H1 (cell line): ENCODE data around the gene DUXA. TPM values are rescaled to one million over a fixed set of nuclear protein-coding genes. Genes with fewer than 3 reads are reported as not detected.

Source experiments
- CTCF ChIA-PET: fragments of 300-600 bp; sonication (Branson Sonifier 250); formaldehyde crosslinking; loops from one replicate; lab custom pipeline; 2021; ENCODE audit not compliant: partially characterized antibody; lab: Charles Lee
- POLR2A ChIA-PET: fragments of 300-600 bp; sonication (Branson Sonifier 250); formaldehyde crosslinking; loops from one replicate; lab custom pipeline; 2021; ENCODE audit warnings: inconsistent platforms; ENCODE audit not compliant: partially characterized antibody; lab: Charles Lee
- DNase-seq, 2 experiments: peaks; one replicate each; pipeline versions ENCODE4 v3.0.0 to v3.0.0-alpha.2; 2010 to 2022; ENCODE audit warnings: low spot score in 2 of 2, low read depth in 1 of 2, mixed read lengths in 1 of 2
- FAIRE-seq: peaks from 2 replicates; lab custom pipeline; 2011; peaks lifted over from hg19 to GRCh38; lab: Jason Lieb, UNC
- H2AFZ ChIP-seq: 2 replicates; pipeline ENCODE4 v1.8.1; 2012; ENCODE audit warnings: low read length, inconsistent platforms
- H2AK5ac ChIP-seq: 2 replicates; pipeline ENCODE4 v1.6.1; 2013; ENCODE audit warnings: low read depth, low read length
- H2BK120ac ChIP-seq: replicated peaks from 2 replicates; pipeline ENCODE3; 2013; ENCODE audit warnings: low read depth, low read length, inconsistent platforms
- H2BK12ac ChIP-seq: 2 replicates; pipeline ENCODE4 v1.6.1; 2013; ENCODE audit warnings: low read depth, low read length
- H2BK15ac ChIP-seq: 2 replicates; pipeline ENCODE4 v1.6.1; 2013; ENCODE audit warnings: low read length
- H2BK20ac ChIP-seq: 2 replicates; pipeline ENCODE4 v1.6.1; 2013; ENCODE audit warnings: low read length
- H2BK5ac ChIP-seq: 2 replicates; pipeline ENCODE4 v1.6.1; 2013; ENCODE audit warnings: low read depth, low read length
- H3K14ac ChIP-seq: 2 replicates; pipeline ENCODE4 v1.6.1; 2013; ENCODE audit warnings: inconsistent platforms; ENCODE audit not compliant: insufficient read length
- H3K18ac ChIP-seq: 2 replicates; pipeline ENCODE4 v1.6.1; 2013; ENCODE audit warnings: low read length; ENCODE audit errors: extremely low read depth
- H3K23ac ChIP-seq: 2 replicates; pipeline ENCODE4 v1.6.1; 2013; ENCODE audit warnings: inconsistent platforms; ENCODE audit not compliant: insufficient read length
- H3K23me2 ChIP-seq: 2 replicates; pipeline ENCODE4 v1.6.1; 2013; ENCODE audit warnings: low read depth, low read length
- H3K27ac ChIP-seq: 2 replicates; pipeline ENCODE4 v1.6.1; 2011; ENCODE audit warnings: low read depth, low read length, inconsistent platforms
- H3K27me3 ChIP-seq, 4 experiments: replicated peaks in 1 of 4; 1 replicate in 1 of 4; 2 replicates in 3 of 4; pipeline versions ENCODE4 v1.6.1 to v1.8.1; 2011 to 2013; ENCODE audit warnings: low read length in 3 of 4, mild to moderate bottlenecking in 3 of 4, inconsistent platforms in 2 of 4, mixed read lengths in 2 of 4, moderate library complexity in 1 of 4; ENCODE audit not compliant: control insufficient read depth in 3 of 4, insufficient read depth in 3 of 4; ENCODE audit errors: extremely low read depth in 1 of 4
- H3K36me3 ChIP-seq, 4 experiments: 2 replicates each; pipeline versions ENCODE4 v1.6.1 to v1.8.1; 2011 to 2013; ENCODE audit warnings: mild to moderate bottlenecking in 4 of 4, low read length in 3 of 4, moderate library complexity in 2 of 4, control low read depth in 1 of 4, inconsistent platforms in 1 of 4; ENCODE audit not compliant: insufficient read depth in 4 of 4, control insufficient read depth in 2 of 4
- H3K4ac ChIP-seq: replicated peaks from 2 replicates; pipeline ENCODE3; 2013; ENCODE audit warnings: low read length, low read depth, mixed read lengths, inconsistent platforms; ENCODE audit not compliant: insufficient read length
- H3K4me1 ChIP-seq, 4 experiments: replicated peaks in 1 of 4; 1 replicate in 1 of 4; 2 replicates in 3 of 4; pipeline versions ENCODE4 v1.6.1 to v1.8.1; 2011 to 2013; ENCODE audit warnings: low read length in 3 of 4, inconsistent platforms in 2 of 4, mixed read lengths in 1 of 4; ENCODE audit not compliant: insufficient read depth in 4 of 4, control insufficient read depth in 3 of 4
- H3K4me2 ChIP-seq, 2 experiments: 2 replicates each; pipeline versions ENCODE4 v1.6.1 to v1.8.1; 2011 to 2013; ENCODE audit warnings: low read depth in 2 of 2, low read length in 2 of 2, control low read depth in 1 of 2, inconsistent platforms in 1 of 2, mild to moderate bottlenecking in 1 of 2; ENCODE audit not compliant: insufficient read depth in 1 of 2
- H3K4me3 ChIP-seq, 4 experiments: fragments of 200-600, 300-600 bp in 1 of 4; sonication (generic), shearing (Covaris generic), sonication (Bioruptor Twin) in 1 of 4; 2 replicates each; pipeline versions ENCODE4 v1.5.1 to v1.8.1; 2011 to 2016; ENCODE audit warnings: low read length in 4 of 4, low read depth in 3 of 4, control low read depth in 2 of 4, inconsistent platforms in 2 of 4, mild to moderate bottlenecking in 2 of 4, mixed read lengths in 1 of 4, moderate library complexity in 1 of 4; ENCODE audit not compliant: insufficient read depth in 2 of 4; ENCODE audit errors: extremely low read depth in 1 of 4
- H3K56ac ChIP-seq: replicated peaks from 2 replicates; pipeline ENCODE3; 2013; ENCODE audit warnings: low read depth, mild to moderate bottlenecking, mixed read lengths, low read length, inconsistent platforms; ENCODE audit not compliant: insufficient read length
- H3K79me1 ChIP-seq: 2 replicates; pipeline ENCODE4 v1.6.1; 2013; ENCODE audit warnings: low read depth, low read length, control low read depth
- H3K79me2 ChIP-seq, 2 experiments: 2 replicates each; pipeline versions ENCODE4 v1.6.1 to v1.8.1; 2012 to 2013; ENCODE audit warnings: low read length in 2 of 2, mild to moderate bottlenecking in 2 of 2, inconsistent platforms in 1 of 2; ENCODE audit not compliant: insufficient read depth in 2 of 2, control insufficient read depth in 1 of 2
- H3K9ac ChIP-seq, 4 experiments: replicated peaks in 1 of 4; 1 replicate in 1 of 4; 2 replicates in 3 of 4; pipeline versions ENCODE4 v1.6.1 to v1.8.1; 2011 to 2013; ENCODE audit warnings: low read depth in 3 of 4, low read length in 3 of 4, control low read depth in 2 of 4, mild to moderate bottlenecking in 2 of 4, moderate library complexity in 2 of 4, inconsistent platforms in 1 of 4; ENCODE audit errors: extremely low read depth in 1 of 4
- H3K9me3 ChIP-seq, 2 experiments: 2 replicates each; pipeline versions ENCODE4 v1.6.1 to v1.8.1; 2012 to 2013; ENCODE audit warnings: mild to moderate bottlenecking in 2 of 2, moderate library complexity in 2 of 2, control low read depth in 1 of 2, inconsistent platforms in 1 of 2, low read depth in 1 of 2, low read length in 1 of 2, mixed read lengths in 1 of 2; ENCODE audit not compliant: insufficient read depth in 2 of 2
- H4K20me1 ChIP-seq, 2 experiments: replicated peaks in 1 of 2; 2 replicates each; pipeline versions ENCODE3 to v1.8.1; 2011 to 2013; ENCODE audit warnings: inconsistent platforms in 2 of 2, low read length in 2 of 2, mild to moderate bottlenecking in 1 of 2; ENCODE audit not compliant: insufficient read depth in 2 of 2, control insufficient read depth in 1 of 2
- H4K5ac ChIP-seq: 2 replicates; pipeline ENCODE4 v1.6.1; 2013; ENCODE audit warnings: low read length, low read depth, mixed read lengths, inconsistent platforms; ENCODE audit not compliant: insufficient read length
- H4K8ac ChIP-seq: 2 replicates; pipeline ENCODE4 v1.8.0; 2013; ENCODE audit warnings: mild to moderate bottlenecking, moderate library complexity, low read length, inconsistent platforms; ENCODE audit not compliant: insufficient read depth; ENCODE audit errors: extremely low read depth
- H4K91ac ChIP-seq: replicated peaks from 2 replicates; pipeline ENCODE3; 2013; ENCODE audit warnings: low read length, mixed read lengths, inconsistent platforms; ENCODE audit not compliant: insufficient read length
- CREB1 ChIP-seq: IDR thresholded peaks from 2 replicates; pipeline ENCODE4 v1.6.1; 2012; ENCODE audit warnings: inconsistent platforms
- KDM4A ChIP-seq: IDR thresholded peaks from one replicate; pipeline ENCODE4 v1.7.1; 2012; ENCODE audit warnings: low read depth, mild to moderate bottlenecking, moderate library complexity, low read length, inconsistent platforms; ENCODE audit not compliant: severe bottlenecking
- POU5F1 ChIP-seq: IDR thresholded peaks from 2 replicates; pipeline ENCODE4 v1.6.1; 2011; ENCODE audit warnings: low read depth, mild to moderate bottlenecking, low read length, moderate library complexity
- WGBS, 2 experiments: shearing (Covaris generic) in 1 of 2; methylation state at CpG; one replicate each; pipeline versions ENCODE4 v1.1.6 to v1.1.7; 2013 to 2015; ENCODE audit warnings: low lambda C conversion rate in 2 of 2, mixed read lengths in 2 of 2, inconsistent platforms in 1 of 2, low coverage in 1 of 2, missing lambda C conversion rate in 1 of 2; ENCODE audit not compliant: insufficient replicate concordance in 2 of 2, insufficient coverage in 1 of 2, insufficient read length in 1 of 2; ENCODE audit errors: extremely low coverage in 1 of 2, missing lambda C conversion rate in 1 of 2; 5-methylcytosine and 5-hydroxymethylcytosine counted together
- polyA plus RNA-seq, 7 experiments: library from polyadenylated mRNA; depleted of rRNA in 3 of 7; stranded (reverse) in 5 of 7; unstranded in 2 of 7; fragments of >200 nt in 5 of 7; fragments of 200-250 nt in 2 of 7; gene quantifications; 1 replicate in 5 of 7; 2 replicates in 1 of 7; 4 replicates in 1 of 7; pipeline versions ENCODE4 v1.2.1 to v1.2.3, GENCODE V29; 2011 to 2013; ENCODE audit warnings: missing spikeins in 2 of 7, mixed read lengths in 2 of 7
- total RNA-seq: library from RNA; stranded (reverse); fragmentation: NEBNext Ultra II Directional; extraction: Animal tissue kit (Norgen Biotek cat#: 25700); gene quantifications from 2 replicates; pipeline ENCODE4 v1.2.1, GENCODE V29; 2021

The DUXA gene
- total and polyA plus RNA-seq, 2 of the 8 experiments (the other 6 are each of a cell fraction or from before 2014, with no cell fraction given), result not detected

DNA sequence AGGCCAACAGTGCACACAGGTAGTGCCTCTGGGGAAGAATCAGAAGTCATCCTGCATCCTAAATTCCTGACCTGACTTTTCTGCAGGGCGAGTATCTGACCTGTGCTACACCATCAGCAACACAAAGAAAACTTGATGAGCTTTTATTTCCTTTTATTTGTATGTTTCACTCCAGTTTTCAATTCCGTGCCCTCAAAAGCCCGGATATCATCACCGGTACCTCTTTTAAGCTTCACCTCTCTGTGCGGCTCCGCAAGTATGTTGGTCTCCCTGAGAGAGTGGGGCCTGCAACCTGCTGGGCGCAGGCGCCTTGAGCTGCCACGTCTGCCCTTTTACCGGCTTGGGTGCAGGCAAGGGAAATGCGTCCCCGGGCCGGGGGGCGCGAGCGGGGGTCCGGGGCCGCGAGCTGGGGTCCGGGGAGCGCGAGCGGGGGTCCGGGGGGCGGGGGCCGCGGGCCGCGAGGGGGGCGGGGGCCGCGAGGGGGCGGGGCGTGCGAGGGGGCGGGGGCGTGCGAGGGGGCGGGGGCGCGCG is 4.3 kb upstream of the DUXA start:
- ChIA-PET CTCF (interaction anchor here (0.6 to 0.9 kb wide), 2 partner anchors 73 to 822 kb away, joined by 3 read pairs; no protein-coding TSS in a partner anchor), POLR2A (interaction anchor here (1.2 to 2.4 kb wide), 3 partner anchors 20 to 108 kb away, joined by 3 to 12 read pairs (median 3); partner anchors contain the start of genes ZNF264, ZNF460 and ZNF805)
- Histone ChIP-seq H2BK15ac (no peak overlapping the region), H4K91ac (no peak overlapping the region), H3K23me2 (no peaks in the 10 kb centered on the region; the same call in 1 of the 2 replicates), H3K79me2 (no peaks in the 10 kb centered on the region), H3K4me1 (peaks cover 0 to 3% (median 0%) of the 10 kb centered on the region in 4 experiments; a peak in 1 of 7 replicates), H4K8ac (no peak overlapping the region), H3K9ac (0 out of 7 replicates have a peak overlapping the region, but pooled peaks of 1 of the 4 experiments have one; percentile 31), H3K79me1 (no peaks in the 10 kb centered on the region), H4K20me1 (no peaks in the 10 kb centered on the region), H2AFZ (peak overlapping the region; percentile 98), H3K23ac (no peak overlapping the region), H4K5ac (no peak overlapping the region), H3K27ac (no peak overlapping the region), H3K56ac (no peak overlapping the region), H3K36me3 (no peaks in the 10 kb centered on the region), H3K4ac (no peak overlapping the region), H2BK5ac (no peak overlapping the region), H2AK5ac (no peak overlapping the region), H3K4me3 (peak overlapping the region; percentile 71 to 97 (median 78)), H3K9me3 (peaks cover 3 to 28% of the 10 kb centered on the region in 2 experiments), H3K27me3 (0 out of 7 replicates have a peak, but pooled peaks cover 0 to 2% (median 0%) of the 10 kb centered on the region in 4 experiments), H2BK12ac (no peak overlapping the region), H2BK20ac (no peak overlapping the region), H3K14ac (no peak overlapping the region), H3K4me2 (peak overlapping the region; percentile 67 to 71), H2BK120ac (no peak overlapping the region), H3K18ac (no peak overlapping the region)
- 2% methylated on average over 12 of the region's 42 CpGs; no CpG with 5 or more reads in 1 of the 2 experiments for WGBS, 2 experiments
- DNase-seq (peak; percentile 15 to 42), FAIRE-seq (no peak)
- TF ChIP-seq POU5F1 (no peak), CREB1 (no peak), KDM4A (peak; percentile 81)
